ENCODE data around the gene PUS1.

PUS1 gene

DNA sequence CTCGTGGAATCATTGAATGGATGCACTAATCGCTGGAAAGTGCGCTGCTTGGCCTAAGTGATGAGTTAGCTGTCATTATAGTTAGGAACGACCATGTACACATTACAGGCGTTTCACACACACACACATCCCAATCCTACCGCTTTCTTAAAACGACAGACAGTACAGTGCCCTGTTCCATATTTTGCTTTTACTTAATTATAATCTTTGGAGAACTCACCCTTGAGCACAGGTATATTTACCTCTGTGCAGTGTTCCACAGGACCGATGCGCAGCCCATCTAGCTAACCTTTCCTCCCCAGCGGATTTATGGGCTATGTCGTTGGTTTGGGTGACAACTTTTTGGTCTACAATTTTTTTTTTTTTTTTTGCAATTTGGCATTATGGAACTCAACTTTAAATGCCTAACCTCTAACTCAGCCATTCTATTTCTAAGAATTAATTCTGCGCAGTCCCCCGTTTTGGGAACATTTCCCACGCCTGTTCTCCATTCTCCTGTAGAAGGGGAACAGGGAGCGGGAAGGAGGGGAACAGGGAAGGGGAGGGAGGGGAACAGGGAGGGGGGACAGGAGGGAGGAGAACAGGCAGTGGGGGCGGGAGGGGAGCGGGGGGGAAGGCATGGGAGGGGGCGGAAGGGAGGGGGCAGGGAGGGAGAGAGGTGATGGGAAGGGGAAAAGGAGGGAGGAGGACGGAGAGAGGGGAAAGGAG, 35.3 kb upstream of the PUS1 start:
- DNase-seq (ENCODE audit: extremely low read depth, low read depth), result no peak
- TF ChIP-seq, protein P1, sequence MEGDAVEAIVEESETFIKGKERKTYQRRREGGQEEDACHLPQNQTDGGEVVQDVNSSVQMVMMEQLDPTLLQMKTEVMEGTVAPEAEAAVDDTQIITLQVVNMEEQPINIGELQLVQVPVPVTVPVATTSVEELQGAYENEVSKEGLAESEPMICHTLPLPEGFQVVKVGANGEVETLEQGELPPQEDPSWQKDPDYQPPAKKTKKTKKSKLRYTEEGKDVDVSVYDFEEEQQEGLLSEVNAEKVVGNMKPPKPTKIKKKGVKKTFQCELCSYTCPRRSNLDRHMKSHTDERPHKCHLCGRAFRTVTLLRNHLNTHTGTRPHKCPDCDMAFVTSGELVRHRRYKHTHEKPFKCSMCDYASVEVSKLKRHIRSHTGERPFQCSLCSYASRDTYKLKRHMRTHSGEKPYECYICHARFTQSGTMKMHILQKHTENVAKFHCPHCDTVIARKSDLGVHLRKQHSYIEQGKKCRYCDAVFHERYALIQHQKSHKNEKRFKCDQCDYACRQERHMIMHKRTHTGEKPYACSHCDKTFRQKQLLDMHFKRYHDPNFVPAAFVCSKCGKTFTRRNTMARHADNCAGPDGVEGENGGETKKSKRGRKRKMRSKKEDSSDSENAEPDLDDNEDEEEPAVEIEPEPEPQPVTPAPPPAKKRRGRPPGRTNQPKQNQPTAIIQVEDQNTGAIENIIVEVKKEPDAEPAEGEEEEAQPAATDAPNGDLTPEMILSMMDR (IDR thresholded peaks at IDR 0.05; ENCODE audit: low read depth, low read length), result no peak

DNA sequence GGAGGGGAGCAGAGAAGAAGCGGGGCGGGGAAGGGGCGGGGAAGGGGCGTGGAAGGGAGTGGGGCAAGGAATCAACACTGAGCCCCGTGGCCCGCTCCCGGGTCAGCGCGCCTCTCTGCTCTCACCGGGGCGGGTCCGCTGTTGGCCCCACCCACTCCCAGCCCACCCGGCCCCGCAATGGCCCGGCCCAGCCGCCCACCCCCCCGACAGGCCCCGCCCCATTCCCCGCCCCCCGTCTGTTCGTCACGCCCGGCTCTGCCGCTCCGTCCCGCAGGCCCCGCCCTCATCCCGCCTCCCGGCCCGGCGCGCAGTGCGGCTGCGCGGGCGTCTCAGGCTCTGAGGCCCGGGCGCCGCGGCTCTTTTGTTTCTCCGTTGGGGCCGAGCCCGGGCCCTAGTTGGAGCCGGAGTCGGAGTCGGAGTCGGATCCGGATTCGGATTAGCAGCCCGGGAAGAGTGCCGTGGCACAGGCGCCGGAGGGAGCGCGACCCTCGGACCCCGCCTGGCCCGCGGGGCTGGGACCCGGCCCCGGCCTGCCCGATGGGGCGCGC, 34.7 kb upstream of the PUS1 start, which contains the start of gene ULK1:
ULK1 (plus strand) TSS at position 310 of the 548 bp plus-strand sequence. CDS start 380 bp downstream, outside the sequence.
- peak; percentile 67 for DNase-seq (ENCODE audit: extremely low read depth, low read depth)
- TF ChIP-seq, protein P1 (IDR thresholded peaks at IDR 0.05; ENCODE audit: low read depth, low read length), result no peak

DNA sequence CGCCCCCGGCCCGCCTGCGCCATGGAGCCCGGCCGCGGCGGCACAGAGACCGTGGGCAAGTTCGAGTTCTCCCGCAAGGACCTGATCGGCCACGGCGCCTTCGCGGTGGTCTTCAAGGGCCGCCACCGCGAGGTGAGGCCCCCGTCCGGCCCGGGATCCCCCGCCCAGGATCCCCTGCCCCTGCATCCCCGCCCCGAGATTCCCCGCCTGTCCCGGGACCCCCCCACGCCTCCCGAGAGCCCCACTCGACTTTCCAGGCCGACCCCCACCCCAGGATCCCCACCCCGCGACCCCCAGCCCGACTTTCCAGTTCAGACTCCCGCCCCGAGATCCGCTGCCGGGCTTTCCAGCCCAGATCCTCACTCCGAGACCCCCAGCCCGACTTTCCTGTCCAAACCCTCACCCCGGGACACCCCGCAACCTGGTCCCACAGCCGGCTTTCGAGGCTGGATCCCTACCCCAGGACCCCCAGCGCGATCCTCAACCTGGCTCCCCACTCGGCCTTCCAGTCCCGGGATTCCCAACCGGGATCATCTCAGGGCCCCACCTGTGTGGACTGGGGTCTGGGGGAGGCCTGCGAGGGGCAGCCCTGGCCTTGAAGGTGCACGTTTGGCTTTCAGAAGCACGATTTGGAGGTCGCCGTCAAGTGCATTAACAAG, 34.0 kb upstream of the PUS1 start:
- DNase-seq (ENCODE audit: extremely low read depth, low read depth), result no peak
- TF ChIP-seq, protein P1 (IDR thresholded peaks at IDR 0.05; ENCODE audit: low read depth, low read length), result no peak

DNA sequence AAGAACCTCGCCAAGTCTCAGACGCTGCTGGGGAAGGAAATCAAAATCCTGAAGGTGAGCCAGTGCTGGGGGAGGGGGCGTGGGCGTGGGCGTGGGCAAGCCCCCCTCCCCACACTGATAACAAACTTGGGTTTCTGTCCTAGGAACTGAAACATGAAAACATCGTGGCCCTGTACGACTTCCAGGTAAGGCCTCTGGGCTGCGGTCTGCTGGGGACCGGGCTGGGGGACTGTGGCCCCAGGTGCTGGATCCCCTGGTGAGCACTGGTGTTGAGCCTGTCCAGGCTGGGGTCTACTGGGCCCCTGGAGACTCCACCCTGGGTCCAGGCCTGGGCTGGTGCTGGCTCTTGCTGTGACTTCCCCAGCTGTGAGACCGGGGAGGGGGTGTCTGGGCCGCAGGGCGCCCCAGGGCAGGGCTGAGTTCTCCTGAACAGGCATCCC, 33.4 kb upstream of the PUS1 start:
- TF ChIP-seq, protein P1 (IDR thresholded peaks at IDR 0.05; ENCODE audit: low read depth, low read length), result no peak
- DNase-seq (ENCODE audit: extremely low read depth, low read depth), result no peak

DNA sequence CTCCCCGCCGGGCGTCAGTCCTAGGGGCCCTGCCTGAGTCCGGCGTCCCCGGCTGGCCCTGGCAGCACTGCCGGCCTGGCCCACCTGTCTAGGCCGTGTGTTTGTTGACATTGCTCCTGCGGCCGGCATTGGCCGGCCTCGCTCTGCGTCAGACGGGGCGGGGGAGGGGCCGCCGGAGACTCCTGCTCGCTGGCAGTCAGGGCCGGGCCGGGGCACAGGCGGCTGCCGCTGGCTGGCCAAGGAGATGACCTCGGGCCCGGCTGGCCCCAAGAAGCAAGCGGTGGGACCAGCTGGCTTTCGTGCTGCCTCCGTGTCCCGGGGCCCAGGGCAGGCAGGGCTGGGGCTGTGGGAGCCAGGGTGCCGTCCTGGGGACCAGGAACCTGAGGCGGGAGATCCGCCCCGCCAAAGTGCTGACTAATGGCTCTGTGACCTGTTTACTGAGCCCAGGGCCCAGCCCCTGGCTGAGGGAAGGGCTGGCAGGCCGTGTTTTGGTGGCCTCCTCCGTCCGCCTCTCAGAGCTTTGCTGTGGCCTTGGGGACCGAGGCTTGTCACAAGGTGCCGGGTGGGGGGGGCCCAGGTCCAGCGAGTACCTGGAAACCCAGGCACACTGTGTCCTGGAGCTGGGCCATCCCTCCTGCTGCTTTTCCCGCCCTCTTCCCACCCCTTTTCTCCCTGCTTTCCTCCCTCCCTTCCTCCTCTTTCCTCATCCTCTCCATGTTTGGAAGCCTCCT, 32.8 kb upstream of the PUS1 start:
- TF ChIP-seq, protein P1 (IDR thresholded peaks at IDR 0.05; ENCODE audit: low read depth, low read length), result no peak
- peak; percentile 65 for DNase-seq (ENCODE audit: extremely low read depth, low read depth)

DNA sequence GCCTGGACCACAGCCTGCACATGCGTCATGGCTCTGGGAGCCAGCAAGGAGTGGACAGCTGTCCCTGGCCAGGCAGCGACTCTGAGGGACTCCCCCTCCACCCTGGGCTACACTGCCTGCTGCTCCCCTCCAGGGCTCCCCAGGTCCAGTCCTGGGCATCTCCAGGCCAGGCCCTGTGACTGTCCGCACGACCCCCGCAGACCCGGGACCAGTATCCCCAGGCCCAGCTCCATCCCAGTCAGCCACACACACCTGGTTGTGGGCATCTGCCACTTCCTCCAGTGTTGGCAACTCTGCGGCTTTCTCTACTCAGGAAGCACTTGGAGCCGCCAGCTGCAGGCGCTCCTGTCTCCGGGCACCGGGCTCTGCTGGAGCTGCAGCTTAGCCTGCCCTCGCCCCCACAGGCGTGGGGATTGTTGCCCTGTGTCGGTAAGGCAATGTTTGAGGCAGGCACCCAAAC, 32.2 kb upstream of the PUS1 start:
- no peak for DNase-seq (ENCODE audit: extremely low read depth, low read depth)
- TF ChIP-seq, protein P1 (IDR thresholded peaks at IDR 0.05; ENCODE audit: low read depth, low read length), result no peak

Measured in AG09319 (cell line).